Measurements from ENCODE around the gene FAM234B.

FAM234B gene

DNA sequence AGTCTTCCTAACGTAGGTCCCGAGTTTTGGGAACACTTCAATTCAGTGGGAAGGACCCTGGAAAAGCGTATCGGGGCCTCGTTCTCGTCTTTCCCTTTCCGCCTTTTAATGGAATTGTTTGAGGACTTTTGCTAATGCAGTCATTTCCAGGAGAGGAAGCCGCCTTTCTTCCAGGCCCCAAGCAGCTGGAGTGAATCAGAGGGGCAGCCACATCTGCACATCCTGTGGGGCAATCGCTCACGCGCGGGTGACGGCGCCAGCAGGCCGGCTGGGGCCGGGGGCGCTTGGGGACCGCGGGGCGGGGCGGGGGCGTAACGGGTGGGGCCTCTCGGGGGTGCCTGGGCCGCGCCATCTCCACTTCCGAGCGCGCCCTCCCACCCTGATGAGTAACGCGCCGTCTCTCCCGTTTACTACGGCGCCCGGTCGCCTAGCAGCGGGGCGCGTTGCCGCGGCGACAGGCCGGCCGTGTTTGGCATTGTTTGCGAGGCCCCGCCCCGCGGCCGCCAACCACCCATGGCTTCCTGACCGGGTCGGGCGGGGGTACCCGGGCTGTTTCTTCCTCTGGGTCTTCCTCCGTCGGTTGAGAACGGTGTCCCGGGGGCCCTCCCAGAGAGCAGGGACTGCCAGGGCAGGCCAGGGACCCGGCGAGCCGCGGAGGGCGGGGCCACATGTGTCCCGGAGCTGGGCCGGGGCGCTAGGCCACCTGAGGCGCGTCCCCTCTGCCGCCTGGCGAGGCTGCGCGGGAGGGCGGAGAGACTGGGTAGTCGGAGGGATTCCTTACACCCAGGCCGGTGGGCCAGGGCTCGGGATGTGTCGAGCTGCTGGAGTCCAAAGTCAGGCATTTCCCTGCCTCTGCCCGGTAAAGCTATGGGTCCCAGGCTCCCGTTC, 56.9 kb downstream of the FAM234B start:
- Histone ChIP-seq H3K4me2 (ENCODE audit: low read length) (peak overlapping the region; percentile 94), H3K4me1 (ENCODE audit: low read length) (peaks cover 21% of the 10 kb centered on the region), H3K9me3 (ENCODE audit: insufficient read depth, low read length) (no peaks in the 10 kb centered on the region), H4K20me1 (ENCODE audit: insufficient read depth, low read length) (no peaks in the 10 kb centered on the region), H3K79me2 (ENCODE audit: low read length) (no peaks in the 10 kb centered on the region), H3K4me3 (ENCODE audit: low read length) (peak overlapping the region; percentile 85), H3K36me3 (replicated peaks; ENCODE audit: low read depth, low read length) (no peaks in the 10 kb centered on the region), H3K27ac (ENCODE audit: low read length) (no peak overlapping the region), H3K9ac (ENCODE audit: low read length) (peak overlapping the region; percentile 40; the same call in 1 of the 2 replicates), H2AFZ (ENCODE audit: low read depth, low read length) (peak overlapping the region; percentile 80; the same call in 1 of the 2 replicates), H3K27me3 (ENCODE audit: low read depth, low read length) (peaks cover 63% of the 10 kb centered on the region)
- no peak for TF ChIP-seq EZH2phosphoT487 (IDR thresholded peaks at IDR 0.05; ENCODE audit: low read depth)
- TF ChIP-seq, protein P1, sequence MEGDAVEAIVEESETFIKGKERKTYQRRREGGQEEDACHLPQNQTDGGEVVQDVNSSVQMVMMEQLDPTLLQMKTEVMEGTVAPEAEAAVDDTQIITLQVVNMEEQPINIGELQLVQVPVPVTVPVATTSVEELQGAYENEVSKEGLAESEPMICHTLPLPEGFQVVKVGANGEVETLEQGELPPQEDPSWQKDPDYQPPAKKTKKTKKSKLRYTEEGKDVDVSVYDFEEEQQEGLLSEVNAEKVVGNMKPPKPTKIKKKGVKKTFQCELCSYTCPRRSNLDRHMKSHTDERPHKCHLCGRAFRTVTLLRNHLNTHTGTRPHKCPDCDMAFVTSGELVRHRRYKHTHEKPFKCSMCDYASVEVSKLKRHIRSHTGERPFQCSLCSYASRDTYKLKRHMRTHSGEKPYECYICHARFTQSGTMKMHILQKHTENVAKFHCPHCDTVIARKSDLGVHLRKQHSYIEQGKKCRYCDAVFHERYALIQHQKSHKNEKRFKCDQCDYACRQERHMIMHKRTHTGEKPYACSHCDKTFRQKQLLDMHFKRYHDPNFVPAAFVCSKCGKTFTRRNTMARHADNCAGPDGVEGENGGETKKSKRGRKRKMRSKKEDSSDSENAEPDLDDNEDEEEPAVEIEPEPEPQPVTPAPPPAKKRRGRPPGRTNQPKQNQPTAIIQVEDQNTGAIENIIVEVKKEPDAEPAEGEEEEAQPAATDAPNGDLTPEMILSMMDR (IDR thresholded peaks at IDR 0.05; ENCODE audit: low read depth, low read length): no peak

DNA sequence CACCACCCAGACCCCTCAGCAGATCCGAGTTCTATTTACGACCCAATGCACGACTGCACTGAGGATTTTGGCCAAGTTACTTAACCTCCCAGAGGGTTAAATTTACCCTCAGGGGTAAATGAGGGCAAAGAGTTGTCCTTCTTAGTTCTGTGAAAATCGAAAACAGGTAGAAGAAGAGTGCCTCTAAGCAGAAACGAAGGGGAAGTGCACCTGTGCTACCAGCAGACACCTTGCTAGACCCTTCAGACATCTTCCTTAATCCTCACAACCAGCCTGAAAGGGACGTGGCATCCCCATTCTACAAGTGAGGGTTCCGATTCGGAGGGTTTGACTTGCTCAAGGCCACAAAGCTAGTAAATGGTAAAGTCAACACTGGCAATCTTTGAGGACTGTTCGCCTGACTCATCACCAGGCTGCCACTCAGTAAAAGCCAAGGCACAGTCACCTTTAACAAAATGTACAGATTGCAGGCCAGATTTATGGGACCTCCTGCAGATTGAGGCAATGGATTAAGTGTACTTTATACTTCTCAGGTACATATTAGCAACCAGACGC, 57.7 kb downstream of the FAM234B start:
- Histone ChIP-seq H2AFZ (ENCODE audit: low read depth, low read length) (peak overlapping the region; percentile 80; the same call in 1 of the 2 replicates), H3K9me3 (ENCODE audit: insufficient read depth, low read length) (no peaks in the 10 kb centered on the region), H3K4me2 (ENCODE audit: low read length) (peak overlapping the region; percentile 94), H3K27me3 (ENCODE audit: low read depth, low read length) (peaks cover 61% of the 10 kb centered on the region), H3K4me1 (ENCODE audit: low read length) (peaks cover 20% of the 10 kb centered on the region), H3K9ac (ENCODE audit: low read length) (0 out of 2 replicates have a peak overlapping the region, but pooled peaks have one; percentile 40), H4K20me1 (ENCODE audit: insufficient read depth, low read length) (no peaks in the 10 kb centered on the region), H3K27ac (ENCODE audit: low read length) (no peak overlapping the region), H3K36me3 (replicated peaks; ENCODE audit: low read depth, low read length) (no peaks in the 10 kb centered on the region), H3K79me2 (ENCODE audit: low read length) (no peaks in the 10 kb centered on the region), H3K4me3 (ENCODE audit: low read length) (peak overlapping the region; percentile 85)
- TF ChIP-seq, protein P1 (IDR thresholded peaks at IDR 0.05; ENCODE audit: low read depth, low read length): no peak
- TF ChIP-seq EZH2phosphoT487 (IDR thresholded peaks at IDR 0.05; ENCODE audit: low read depth): no peak

DNA sequence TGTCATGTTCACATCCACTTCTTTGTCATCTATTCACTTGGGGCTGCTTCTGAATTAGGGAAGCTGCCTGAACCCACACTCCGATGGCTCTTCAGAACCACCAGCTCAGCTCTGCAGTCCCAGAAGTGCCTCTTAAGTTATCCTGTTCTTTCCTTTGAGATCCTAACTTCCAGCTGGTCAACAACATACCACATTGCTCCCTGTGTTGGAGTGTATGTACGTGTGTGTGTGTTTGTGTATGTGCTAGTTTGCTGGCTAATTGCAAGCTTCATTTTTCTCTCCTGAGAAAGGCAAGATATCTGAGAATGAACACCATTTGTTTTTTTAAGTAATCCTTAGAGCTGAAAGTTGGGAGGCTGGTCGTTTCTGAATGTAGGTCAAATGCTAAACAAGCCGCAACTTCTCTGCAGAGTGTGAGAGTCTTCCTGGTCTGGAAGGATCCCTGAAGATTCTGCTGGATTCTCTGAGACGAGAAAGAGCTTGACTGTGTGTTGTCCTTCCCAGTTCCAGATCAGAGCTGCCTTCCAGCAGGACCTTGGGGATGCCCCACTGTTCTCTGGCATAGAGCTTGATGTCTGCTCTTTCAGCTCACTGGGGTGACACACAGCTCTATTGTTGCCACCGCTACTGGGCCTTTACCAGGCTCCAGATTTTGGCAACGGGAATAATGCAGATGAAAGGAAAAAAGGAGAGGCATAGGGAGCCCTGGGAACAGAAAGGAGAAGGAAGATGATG, 58.4 kb downstream of the FAM234B start:
- no peak overlapping the region for H2AFZ ChIP-seq (ENCODE audit: low read depth, low read length)
- no peak overlapping the region for H3K4me2 ChIP-seq (ENCODE audit: low read length)
- no peaks in the 10 kb centered on the region for H4K20me1 ChIP-seq (ENCODE audit: insufficient read depth, low read length)
- H3K4me3 ChIP-seq (ENCODE audit: low read length): no peak overlapping the region
- no peaks in the 10 kb centered on the region for H3K9me3 ChIP-seq (ENCODE audit: insufficient read depth, low read length)
- no peaks in the 10 kb centered on the region for H3K36me3 ChIP-seq (replicated peaks; ENCODE audit: low read depth, low read length)
- no peak overlapping the region for H3K9ac ChIP-seq (ENCODE audit: low read length)
- TF ChIP-seq EZH2phosphoT487 (IDR thresholded peaks at IDR 0.05; ENCODE audit: low read depth): no peak
- H3K27ac ChIP-seq (ENCODE audit: low read length): no peak overlapping the region
- peaks cover 67% of the 10 kb centered on the region for H3K27me3 ChIP-seq (ENCODE audit: low read depth, low read length)
- peaks cover 16% of the 10 kb centered on the region for H3K4me1 ChIP-seq (ENCODE audit: low read length)
- H3K79me2 ChIP-seq (ENCODE audit: low read length): no peaks in the 10 kb centered on the region

DNA sequence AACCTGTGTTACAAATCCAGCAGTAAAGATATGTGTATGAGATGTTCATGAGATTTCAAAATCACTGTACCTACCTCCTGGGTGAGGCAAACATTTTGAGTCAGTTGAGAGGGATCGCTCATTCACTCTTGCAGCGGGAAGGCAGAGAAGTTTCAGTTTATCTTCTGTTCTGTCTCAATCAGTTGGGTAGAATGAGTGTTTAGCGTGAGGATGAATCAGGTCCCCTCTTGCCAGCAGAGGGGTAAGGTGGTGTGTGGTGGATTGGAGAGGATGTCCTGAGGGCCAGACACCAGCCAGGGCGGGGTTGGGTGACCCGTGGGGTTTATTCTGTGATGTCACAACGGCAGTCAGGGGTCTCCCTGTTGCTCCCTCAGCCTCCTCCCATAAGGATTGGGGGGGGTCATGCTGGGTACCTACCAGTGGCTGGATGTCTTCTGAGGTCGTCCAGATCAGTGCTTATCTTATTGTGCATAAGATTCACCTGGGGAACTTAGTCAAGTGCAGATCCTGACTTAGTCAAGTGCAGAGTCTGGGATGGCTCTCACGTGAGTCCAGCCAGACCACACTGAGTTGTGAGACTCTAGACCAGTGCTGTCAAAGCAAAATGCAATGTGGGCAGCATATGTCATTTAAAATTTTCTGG, 59.3 kb downstream of the FAM234B start, which contains the start of gene GSG1:
Gene GSG1 (minus strand): TSS at position 277 of the 643 bp plus-strand sequence. CDS start 155 bp downstream, at position 122.
- Histone ChIP-seq H3K79me2 (ENCODE audit: low read length) (no peaks in the 10 kb centered on the region), H3K36me3 (replicated peaks; ENCODE audit: low read depth, low read length) (no peaks in the 10 kb centered on the region), H3K4me2 (ENCODE audit: low read length) (no peak within 1 kb of the TSS), H3K27ac (ENCODE audit: low read length) (no peak within 1 kb of the TSS), H3K9ac (ENCODE audit: low read length) (no peak within 1 kb of the TSS), H4K20me1 (ENCODE audit: insufficient read depth, low read length) (no peaks in the 10 kb centered on the region), H2AFZ (ENCODE audit: low read depth, low read length) (no peak within 1 kb of the TSS), H3K4me3 (ENCODE audit: low read length) (no peak within 1 kb of the TSS), H3K4me1 (ENCODE audit: low read length) (peaks cover 14% of the 10 kb centered on the region), H3K27me3 (ENCODE audit: low read depth, low read length) (peaks cover 75% of the 10 kb centered on the region), H3K9me3 (ENCODE audit: insufficient read depth, low read length) (no peaks in the 10 kb centered on the region)
- TF ChIP-seq EZH2phosphoT487 (IDR thresholded peaks at IDR 0.05; ENCODE audit: low read depth): no peak
- TF ChIP-seq, protein P1 (IDR thresholded peaks at IDR 0.05; ENCODE audit: low read depth, low read length): no peak

Measured in OCI-LY3 (cell line).